H1 (cell line): ENCODE data around the gene POLR3G. TPM values are rescaled to one million over a fixed set of nuclear protein-coding genes. Genes with fewer than 3 reads are reported as not detected.

Source experiments
- ATF3 ChIP-seq: IDR thresholded peaks from 2 replicates; pipeline ENCODE4 v1.6.1; 2011; ENCODE audit warnings: low read depth, mild to moderate bottlenecking, low read length; ENCODE audit not compliant: insufficient read depth
- BRCA1 ChIP-seq: IDR thresholded peaks from 2 replicates; pipeline ENCODE4 v1.6.1; 2012; ENCODE audit warnings: low read depth, low read length, improper control_type of control experiment
- CTCF ChIP-seq, 3 experiments: IDR thresholded peaks; 1 replicate in 2 of 3; 2 replicates in 1 of 3; pipeline versions ENCODE4 v1.5.1 to v1.6.1; 2011; ENCODE audit warnings: low read length in 3 of 3, mild to moderate bottlenecking in 3 of 3, inconsistent platforms in 2 of 3, low read depth in 1 of 3, moderate library complexity in 1 of 3; ENCODE audit not compliant: insufficient read depth in 1 of 3; ENCODE audit errors: control extremely low read depth in 1 of 3
- EGR1 ChIP-seq: IDR thresholded peaks from 2 replicates; pipeline ENCODE4 v1.6.1; 2011; ENCODE audit warnings: low read depth, low read length, borderline replicate concordance
- EP300 ChIP-seq, 2 experiments: IDR thresholded peaks; 1 replicate in 1 of 2; 2 replicates in 1 of 2; pipeline ENCODE4 v1.6.1; 2011 to 2012; ENCODE audit warnings: low read depth in 2 of 2, low read length in 2 of 2, mild to moderate bottlenecking in 2 of 2, borderline replicate concordance in 1 of 2, inconsistent platforms in 1 of 2, moderate library complexity in 1 of 2
- GABPA ChIP-seq: IDR thresholded peaks from 2 replicates; pipeline ENCODE4 v1.6.1; 2011; ENCODE audit warnings: mild to moderate bottlenecking, low read length, moderate library complexity, borderline replicate concordance; ENCODE audit not compliant: insufficient read depth
- HDAC6 ChIP-seq: IDR thresholded peaks from one replicate; pipeline ENCODE4 v1.7.1; 2012; ENCODE audit warnings: low read depth, mild to moderate bottlenecking, inconsistent platforms, low read length, moderate library complexity
- JUND ChIP-seq: IDR thresholded peaks from 2 replicates; pipeline ENCODE4 v1.6.1; 2011; ENCODE audit warnings: mild to moderate bottlenecking, improper control_type of control experiment, low read length
- KDM1A ChIP-seq: fragments of 200-600, 300-600 bp; sonication (generic); IDR thresholded peaks from 2 replicates; pipeline ENCODE4 v1.7.1; 2016; ENCODE audit warnings: mild to moderate bottlenecking, low read length, borderline replicate concordance
- KDM4A ChIP-seq: IDR thresholded peaks from one replicate; pipeline ENCODE4 v1.7.1; 2012; ENCODE audit warnings: low read depth, mild to moderate bottlenecking, moderate library complexity, low read length, inconsistent platforms; ENCODE audit not compliant: severe bottlenecking
- POLR2A ChIP-seq, 2 experiments: IDR thresholded peaks; 1 replicate in 1 of 2; 2 replicates in 1 of 2; pipeline ENCODE4 v1.6.1; 2011; ENCODE audit warnings: low read depth in 2 of 2, low read length in 2 of 2, mild to moderate bottlenecking in 2 of 2; ENCODE audit errors: control extremely low read depth in 1 of 2
- POLR2AphosphoS5 ChIP-seq: IDR thresholded peaks from 2 replicates; pipeline ENCODE4 v1.6.1; 2011; ENCODE audit warnings: low read depth, low read length
- POU5F1 ChIP-seq: IDR thresholded peaks from 2 replicates; pipeline ENCODE4 v1.6.1; 2011; ENCODE audit warnings: low read depth, mild to moderate bottlenecking, low read length, moderate library complexity
- RBBP5 ChIP-seq: IDR thresholded peaks from 2 replicates; pipeline ENCODE4 v1.7.1; 2012; ENCODE audit warnings: low read depth, mild to moderate bottlenecking, inconsistent platforms, low read length, moderate library complexity, borderline replicate concordance
- SAP30 ChIP-seq: fragments of 300-600 bp; sonication (generic); IDR thresholded peaks from 2 replicates; pipeline ENCODE4 v1.7.1; 2012; ENCODE audit warnings: low read length, moderate library complexity, mild to moderate bottlenecking, inconsistent platforms; ENCODE audit not compliant: insufficient read depth, insufficient replicate concordance
- SIN3A ChIP-seq, 2 experiments: IDR thresholded peaks in 1 of 2; conservative IDR thresholded peaks in 1 of 2; 2 replicates each; pipeline ENCODE4 v1.6.1; 2011 to 2012; ENCODE audit warnings: low read length in 2 of 2, improper control_type of control experiment in 1 of 2, low read depth in 1 of 2, mild to moderate bottlenecking in 1 of 2
- SP2 ChIP-seq: IDR thresholded peaks from 2 replicates; pipeline ENCODE4 v1.6.1; 2012; ENCODE audit warnings: mild to moderate bottlenecking, low read length, inconsistent platforms
- SP4 ChIP-seq: IDR thresholded peaks from 2 replicates; pipeline ENCODE4 v1.6.1; 2012; ENCODE audit warnings: low read length, inconsistent platforms
- TAF7 ChIP-seq: optimal IDR thresholded peaks from 2 replicates; pipeline ENCODE3; 2011; ENCODE audit warnings: low read depth, mild to moderate bottlenecking, inconsistent platforms, low read length, moderate library complexity, borderline replicate concordance
- TBP ChIP-seq: IDR thresholded peaks from 2 replicates; pipeline ENCODE4 v1.6.1; 2011; ENCODE audit warnings: low read depth, low read length, improper control_type of control experiment
- TCF12 ChIP-seq: IDR thresholded peaks from 2 replicates; pipeline ENCODE4 v1.6.1; 2011; ENCODE audit warnings: low read depth, mild to moderate bottlenecking, low read length
- polyA plus RNA-seq, 7 experiments: library from polyadenylated mRNA; depleted of rRNA in 3 of 7; stranded (reverse) in 5 of 7; unstranded in 2 of 7; fragments of >200 nt in 5 of 7; fragments of 200-250 nt in 2 of 7; gene quantifications; 1 replicate in 5 of 7; 2 replicates in 1 of 7; 4 replicates in 1 of 7; pipeline versions ENCODE4 v1.2.1 to v1.2.3, GENCODE V29; 2011 to 2013; ENCODE audit warnings: missing spikeins in 2 of 7, mixed read lengths in 2 of 7
- total RNA-seq: library from RNA; stranded (reverse); fragmentation: NEBNext Ultra II Directional; extraction: Animal tissue kit (Norgen Biotek cat#: 25700); gene quantifications from 2 replicates; pipeline ENCODE4 v1.2.1, GENCODE V29; 2021

The POLR3G gene
- total and polyA plus RNA-seq, 2 of the 8 experiments (the other 6 are each of a cell fraction or from before 2014, with no cell fraction given): 119 to 179 TPM

GRCh38 chr5:90529194-90529938 is 54.7 kb downstream of the POLR3G start, which contains the start of gene LYSMD3 (continued):
- TF ChIP-seq POU5F1 (no peak), CTCF (IDR thresholded peaks at IDR 0.05; ENCODE audit: control extremely low read depth in 1 of 3, insufficient read depth in 1 of 3, low read depth in 1 of 3, low read length in 3 of 3) (no peak), HDAC6 (no peak), TBP (peak; percentile 51; the same call in 1 of the 2 replicates), KDM1A (no peak), KDM4A (peak; percentile 80), POLR2AphosphoS5 (peak; percentile 65), SP4 (no peak), TCF12 (no peak), SP2 (no peak), GABPA (no peak), BRCA1 (no peak), EP300 (IDR thresholded peaks at IDR 0.05; ENCODE audit: borderline replicate concordance in 1 of 2, low read depth in 2 of 2, low read length in 2 of 2) (peak in 1 of 2 experiments; percentile 47; a peak in 1 of 3 replicates), RBBP5 (peak; percentile 86; the same call in 1 of the 2 replicates), SAP30 (no peak), POLR2A (IDR thresholded peaks at IDR 0.05; ENCODE audit: control extremely low read depth in 1 of 2, low read depth in 2 of 2, low read length in 2 of 2) (peak in 1 of 2 experiments; percentile 74; a peak in 2 of 3 replicates), EGR1 (peak; percentile 94), JUND (peak; percentile 36; the same call in 1 of the 2 replicates), TAF7 (peak; percentile 32), ATF3 (0 out of 2 replicates have a peak, but pooled peaks have one; percentile 25), SIN3A (conservative IDR thresholded peaks at IDR 0.05 in 1 of 2, IDR thresholded peaks at IDR 0.05 in 1 of 2; ENCODE audit: low read depth in 1 of 2, low read length in 2 of 2) (peak in 1 of 2 experiments; percentile 37; a peak in 2 of 4 replicates)
